Neuron (in vitro differentiated cells): Measurements from ENCODE around the gene MREG.

ENCODE experiments used
- H2AFZ ChIP-seq: one replicate; pipeline ENCODE4 v1.6.1; 2013; ENCODE audit warnings: low read depth, mild to moderate bottlenecking, inconsistent platforms, low read length, moderate library complexity
- H3K27me3 ChIP-seq: one replicate; pipeline ENCODE4 v1.6.1; 2013; ENCODE audit warnings: low read length; ENCODE audit not compliant: insufficient read depth
- H3K36me3 ChIP-seq: one replicate; pipeline ENCODE4 v1.6.1; 2013; ENCODE audit warnings: low read length; ENCODE audit not compliant: insufficient read depth
- H3K4me1 ChIP-seq: one replicate; pipeline ENCODE4 v1.6.1; 2013; ENCODE audit warnings: low read length; ENCODE audit not compliant: insufficient read depth
- H3K4me3 ChIP-seq: 2 replicates; pipeline ENCODE4 v1.5.1; 2013; ENCODE audit warnings: mild to moderate bottlenecking, low read length, moderate library complexity
- H3K9me3 ChIP-seq: one replicate; pipeline ENCODE4 v1.6.1; 2013; ENCODE audit warnings: low read length

MREG gene

GRCh38 chr2:215898363-215898762 is 115.0 kb downstream of the MREG start:
- no peaks in the 10 kb centered on the region for H3K4me1 ChIP-seq
- H3K9me3 ChIP-seq = no peaks in the 10 kb centered on the region
- no peak overlapping the region for H2AFZ ChIP-seq
- H3K4me3 ChIP-seq = no peak overlapping the region
- H3K36me3 ChIP-seq = no peaks in the 10 kb centered on the region
- no peaks in the 10 kb centered on the region for H3K27me3 ChIP-seq

- H3K36me3 ChIP-seq = no peaks in the 10 kb centered on the region
- H2AFZ ChIP-seq = no peak overlapping the region
- H3K9me3 ChIP-seq = no peaks in the 10 kb centered on the region
- no peaks in the 10 kb centered on the region for H3K4me1 ChIP-seq
- no peak overlapping the region for H3K4me3 ChIP-seq
- H3K27me3 ChIP-seq = no peaks in the 10 kb centered on the region
These were observed 116.4 kb downstream of the MREG start for GRCh38 chr2:215896921-215897320.

GRCh38 chr2:215895330-215895729 is 118.0 kb downstream of the MREG start:
- no peaks in the 10 kb centered on the region for H3K9me3 ChIP-seq

More at GRCh38 chr2:215895330-215895729, 118.0 kb downstream of the MREG start:
- no peaks in the 10 kb centered on the region for H3K36me3 ChIP-seq
- no peaks in the 10 kb centered on the region for H3K27me3 ChIP-seq
- H3K4me1 ChIP-seq = no peaks in the 10 kb centered on the region
- no peak overlapping the region for H3K4me3 ChIP-seq
- no peak overlapping the region for H2AFZ ChIP-seq
